Endothelial cell of umbilical vein (primary cell): ENCODE results near the gene SPACA9. TPM values are rescaled to one million over a fixed set of nuclear protein-coding genes. Genes with fewer than 3 reads are reported as not detected.

Experiments
- BruUV-seq: library from RNA; stranded (reverse); fragments of 400-500 nt; replicated peaks from 2 replicates; lab custom pipeline; 2021; lab: Mats Ljungman, UMichigan
- CTCF ChIA-PET: fragments of 300-600, 350-600 bp; sonication (Branson Sonifier 250); formaldehyde crosslinking; loops from one replicate; lab custom pipeline; 2021; ENCODE audit warnings: antibody characterized with exemption, inconsistent platforms; lab: Charles Lee
- POLR2A ChIA-PET: fragments of 300-600, 350-600 bp; sonication (Branson Sonifier 250); formaldehyde crosslinking; loops from one replicate; lab custom pipeline; 2021; ENCODE audit warnings: antibody characterized with exemption, inconsistent platforms; lab: Charles Lee
- DNase-seq: peaks from one replicate; pipeline ENCODE4 v3.0.0-alpha.2; 2011; ENCODE audit warnings: low read depth, low spot score
- FAIRE-seq: peaks from 2 replicates; lab custom pipeline; 2011; peaks lifted over from hg19 to GRCh38; lab: Jason Lieb, UNC
- H2AFZ ChIP-seq: 2 replicates; pipeline ENCODE4 v1.6.0; 2012; ENCODE audit warnings: low read depth, low read length, control low read depth, inconsistent platforms
- H3K27ac ChIP-seq: 2 replicates; pipeline ENCODE4 v1.5.1; 2011; ENCODE audit warnings: low read depth, mild to moderate bottlenecking, control low read depth, low read length, moderate library complexity; ENCODE audit not compliant: insufficient read depth
- H3K27me3 ChIP-seq, 2 experiments: 2 replicates each; pipeline versions ENCODE4 v1.6.0 to v1.6.1; 2011; ENCODE audit warnings: low read length in 2 of 2, mixed read lengths in 1 of 2; ENCODE audit not compliant: control insufficient read depth in 2 of 2, insufficient read depth in 2 of 2
- H3K36me3 ChIP-seq, 2 experiments: 2 replicates in 1 of 2; 3 replicates in 1 of 2; pipeline ENCODE4 v1.5.1; 2011; ENCODE audit warnings: low read length in 2 of 2, mild to moderate bottlenecking in 1 of 2, moderate library complexity in 1 of 2; ENCODE audit not compliant: control insufficient read depth in 2 of 2, insufficient read depth in 2 of 2; ENCODE audit errors: extremely low read depth in 1 of 2
- H3K4me1 ChIP-seq: 3 replicates; pipeline ENCODE4 v1.5.1; 2011; ENCODE audit warnings: mild to moderate bottlenecking, low read length; ENCODE audit not compliant: control insufficient read depth, insufficient read depth; ENCODE audit errors: extremely low read depth
- H3K4me2 ChIP-seq: 2 replicates; pipeline ENCODE4 v1.6.1; 2011; ENCODE audit warnings: low read length, control low read depth, mixed read lengths; ENCODE audit not compliant: insufficient read depth
- H3K4me3 ChIP-seq, 3 experiments: fragments of 200-600 bp in 1 of 3; sonication (generic), shearing (Covaris generic) in 1 of 3; replicated peaks in 1 of 3; 2 replicates each; pipeline ENCODE4 v1.5.1; 2011 to 2016; ENCODE audit warnings: control low read depth in 3 of 3, low read length in 3 of 3, mild to moderate bottlenecking in 2 of 3, inconsistent platforms in 1 of 3, low read depth in 1 of 3, moderate library complexity in 1 of 3; ENCODE audit not compliant: insufficient read depth in 1 of 3
- H3K79me2 ChIP-seq: 2 replicates; pipeline ENCODE4 v1.6.0; 2012; ENCODE audit warnings: low read length, inconsistent platforms; ENCODE audit not compliant: control insufficient read depth, insufficient read depth
- H3K9ac ChIP-seq: replicated peaks from 2 replicates; pipeline ENCODE3; 2011; ENCODE audit warnings: low read length, control low read depth; ENCODE audit not compliant: insufficient read depth; ENCODE audit errors: extremely low read depth
- H3K9me1 ChIP-seq: replicated peaks from 3 replicates; pipeline ENCODE4 v1.6.0; 2011; ENCODE audit warnings: mild to moderate bottlenecking, low read length; ENCODE audit not compliant: control insufficient read depth, insufficient read depth; ENCODE audit errors: extremely low read depth
- H3K9me3 ChIP-seq: replicated peaks from 2 replicates; pipeline ENCODE4 v1.5.1; 2012; ENCODE audit warnings: low read length, inconsistent platforms; ENCODE audit not compliant: control insufficient read depth, insufficient read depth
- H4K20me1 ChIP-seq: replicated peaks from 2 replicates; pipeline ENCODE3; 2011; ENCODE audit warnings: mild to moderate bottlenecking, low read length; ENCODE audit not compliant: control insufficient read depth, insufficient read depth; ENCODE audit errors: extremely low read depth
- FOS ChIP-seq: IDR thresholded peaks from 2 replicates; pipeline ENCODE4 v1.6.1; 2011; ENCODE audit warnings: mild to moderate bottlenecking, low read length, moderate library complexity, borderline replicate concordance; ENCODE audit not compliant: insufficient read depth
- GATA2 ChIP-seq: IDR thresholded peaks from 2 replicates; pipeline ENCODE4 v1.7.0; 2011; ENCODE audit warnings: low read depth, mild to moderate bottlenecking, moderate library complexity, mixed read lengths, low read length; ENCODE audit not compliant: insufficient read length, insufficient read depth
- MAX ChIP-seq: IDR thresholded peaks from 2 replicates; pipeline ENCODE4 v1.6.1; 2011; ENCODE audit not compliant: insufficient read depth, insufficient read length
- MYC ChIP-seq: IDR thresholded peaks from one replicate; pipeline ENCODE4 v1.6.1; 2011; ENCODE audit warnings: mild to moderate bottlenecking, low read depth, low read length
- POLR2A ChIP-seq: IDR thresholded peaks from 2 replicates; pipeline ENCODE4 v1.6.1; 2012; ENCODE audit warnings: low read depth, mild to moderate bottlenecking, control low read depth, low read length
- POLR2AphosphoS5 ChIP-seq: IDR thresholded peaks from 2 replicates; pipeline ENCODE4 v1.6.1; 2012; ENCODE audit warnings: low read depth, mild to moderate bottlenecking, control low read depth, low read length, moderate library complexity; ENCODE audit not compliant: insufficient read depth
- dilution Hi-C: fragments of 300-500 bp; cut with MboI; formaldehyde crosslinking; loops from one replicate; pipeline ENCODE4 v1.15.0; 2019; ENCODE audit warnings: low sequenced_read_pairs; ENCODE audit not compliant: extremely low pct_ligation_motif_present
- intact Hi-C: fragments of 100-400 bp; cut with micrococcal nuclease; formaldehyde crosslinking; loops from one replicate; pipeline ENCODE4 v1.10.0; 2022
- polyA plus RNA-seq, 4 experiments: library from polyadenylated mRNA; depleted of rRNA in 3 of 4; stranded (reverse) in 3 of 4; unstranded in 1 of 4; fragments of >200 nt; gene quantifications; 2 replicates each; pipeline versions ENCODE4 v1.2.1 to v1.2.3, GENCODE V29; 2011 to 2012; ENCODE audit warnings: missing spikeins in 1 of 4
- total RNA-seq: library from RNA; stranded (reverse); gene quantifications from 2 replicates; pipeline ENCODE4 v1.2.3, GENCODE V29; 2021

SPACA9 gene
- total and polyA plus RNA-seq, 2 donors (not counting 3 experiments of a cell fraction or from before 2014, with no cell fraction given): 2.6 to 3.6 TPM

- Histone ChIP-seq H3K4me3 (no peak overlapping the region), H3K27ac (no peak overlapping the region), H3K27me3 (no peaks in the 10 kb centered on the region), H4K20me1 (no peaks in the 10 kb centered on the region), H3K4me2 (no peak overlapping the region), H3K9ac (no peak overlapping the region), H3K9me1 (no peaks in the 10 kb centered on the region), H3K79me2 (no peaks in the 10 kb centered on the region), H3K9me3 (no peaks in the 10 kb centered on the region), H3K4me1 (no peaks in the 10 kb centered on the region), H3K36me3 (peaks cover 14 to 29% of the 10 kb centered on the region in 2 experiments), H2AFZ (no peak overlapping the region)
- DNase-seq (no peak), FAIRE-seq (no peak)
- TF ChIP-seq GATA2: no peak
- TF ChIP-seq POLR2A: no peak
- TF ChIP-seq MAX: no peak
- ChIA-PET CTCF (interaction anchor here (1.3 to 5.1 kb wide), 3 partner anchors 11 to 67 kb away, joined by 3 to 45 read pairs (median 3); no protein-coding TSS in a partner anchor), POLR2A (no interaction called here)
- no TSS peak for BruUV-seq
- dilution Hi-C loops (no loop called here), intact Hi-C loops (no loop called here)
Measured at GRCh38 chr9:132905726-132906125, 27.0 kb downstream of the SPACA9 start.

- no peak overlapping the region for H3K9ac ChIP-seq
- ChIA-PET POLR2A (no interaction called here), CTCF (interaction anchor here (1.6 to 1.8 kb wide), 2 partner anchors 9 to 65 kb away, joined by 3 read pairs; no protein-coding TSS in a partner anchor)
- H3K36me3 ChIP-seq: peaks cover 18 to 23% of the 10 kb centered on the region in 2 experiments
- BruUV-seq: no TSS peak
- no peaks in the 10 kb centered on the region for H3K79me2 ChIP-seq
- H3K27ac ChIP-seq: no peak overlapping the region
- H3K4me3 ChIP-seq: no peak overlapping the region
- no peaks in the 10 kb centered on the region for H3K9me1 ChIP-seq
- TF ChIP-seq GATA2: no peak
- no peak for TF ChIP-seq POLR2AphosphoS5
- no peak for TF ChIP-seq POLR2A
- no peak for TF ChIP-seq FOS
- TF ChIP-seq MYC: no peak
- no peak for DNase-seq
- H3K4me2 ChIP-seq: no peak overlapping the region
- no peaks in the 10 kb centered on the region for H4K20me1 ChIP-seq
- no peak for FAIRE-seq
- H3K27me3 ChIP-seq: no peaks in the 10 kb centered on the region
- no peaks in the 10 kb centered on the region for H3K9me3 ChIP-seq
- intact Hi-C loops: no loop called here
- no peaks in the 10 kb centered on the region for H3K4me1 ChIP-seq
- no peak overlapping the region for H2AFZ ChIP-seq
- dilution Hi-C loops: no loop called here
Measured at GRCh38 chr9:132908635-132909034, 29.9 kb downstream of the SPACA9 start.
